ENCODE results near the gene ELK4. TPM values are rescaled to one million over a fixed set of nuclear protein-coding genes. Genes with fewer than 3 reads are reported as not detected.

The ELK4 gene
- total RNA-seq, 1 experiment from 2014 or later: 31.2 TPM

GRCh38 chr1:205620269-205620668 lies 11.5 kb downstream of the ELK4 start:
- H2AFZ ChIP-seq (ENCODE audit: low read length): no peak overlapping the region
- H3K56ac ChIP-seq (ENCODE audit: insufficient read length, low read depth, low read length): no peak overlapping the region
- no peak for TF ChIP-seq CTCF (conservative IDR thresholded peaks at IDR 0.05)
- Mint-ChIP-seq H3K4me3 (no peak overlapping the region), H3K27me3 (ENCODE audit: low read depth) (no peaks in the 10 kb centered on the region), H3K4me1 (0 out of 4 replicates have a peak, but pooled peaks cover 0 to 4% of the 10 kb centered on the region in 2 experiments), H3K27ac (peak overlapping the region in 2 of 3 experiments; percentile 15 to 35; a peak in 2 of 7 replicates), H3K9me3 (no peaks in the 10 kb centered on the region), H3K36me3 (ENCODE audit: insufficient read depth in 1 of 3, low read depth in 3 of 3) (peaks cover 32 to 74% (median 71%) of the 10 kb centered on the region in 3 experiments; a peak in 6 of 7 replicates)
- H4K20me1 ChIP-seq (ENCODE audit: control insufficient read depth, insufficient read depth, insufficient read length): no peaks in the 10 kb centered on the region
- no peak for DNase-seq
- H2BK15ac ChIP-seq (ENCODE audit: low read depth, low read length): no peak overlapping the region
- H4K5ac ChIP-seq (ENCODE audit: insufficient read length, low read depth, low read length): no peak overlapping the region
- no peak overlapping the region for H3T11ph ChIP-seq (ENCODE audit: low read length)
- H3K79me1 ChIP-seq (ENCODE audit: insufficient read depth, low read depth, low read length, poor library complexity, severe bottlenecking): peaks cover 6% of the 10 kb centered on the region
- H3K14ac ChIP-seq (ENCODE audit: insufficient read depth, low read length): no peak overlapping the region
- no peaks in the 10 kb centered on the region for H3K23me2 ChIP-seq (ENCODE audit: insufficient read length, low read depth, low read length, poor library complexity, severe bottlenecking)
- WGBS (ENCODE audit: extremely low coverage, insufficient read length, low lambda C conversion rate): no CpG with 5 or more reads among the region's 6 CpGs
- no peak overlapping the region for H3K27ac ChIP-seq (ENCODE audit: insufficient read length, low read depth, low read length)
- H2BK120ac ChIP-seq (ENCODE audit: low read depth, low read length, poor library complexity, severe bottlenecking): no peak overlapping the region
- no peak overlapping the region for H3K18ac ChIP-seq (ENCODE audit: insufficient read length, low read depth, low read length)
- no peak overlapping the region for H4K91ac ChIP-seq (ENCODE audit: insufficient read length, low read depth, low read length)
- peaks cover 2% of the 10 kb centered on the region; the same call in 1 of the 2 replicates for H3K79me2 ChIP-seq (ENCODE audit: insufficient read depth, low read length)
- H3K9ac ChIP-seq (ENCODE audit: extremely low read depth, insufficient read length, low read length): no peak overlapping the region
- no peak overlapping the region for H3K4ac ChIP-seq (ENCODE audit: low read depth, low read length)
- H2BK12ac ChIP-seq (ENCODE audit: insufficient read length, low read depth, low read length): no peak overlapping the region
- no peak overlapping the region for H2BK5ac ChIP-seq (ENCODE audit: insufficient read length, low read length)
- no peaks in the 10 kb centered on the region for H3K9me3 ChIP-seq (ENCODE audit: control insufficient read depth, low read depth, low read length)
- H3K23ac ChIP-seq (ENCODE audit: insufficient read length, low read depth, low read length): no peak overlapping the region
- H2BK20ac ChIP-seq (ENCODE audit: low read depth, low read length, poor library complexity, severe bottlenecking): no peak overlapping the region
- H3K27me3 ChIP-seq (ENCODE audit: insufficient read depth, low read length): no peaks in the 10 kb centered on the region
- no peak overlapping the region for H4K8ac ChIP-seq (replicated peaks; ENCODE audit: insufficient read length, low read depth, low read length)
- H2AK5ac ChIP-seq (ENCODE audit: insufficient read length, low read length): no peak overlapping the region
- no peak overlapping the region for H3K4me2 ChIP-seq (ENCODE audit: insufficient read depth, insufficient read length, low read length)
- H3K4me1 ChIP-seq (ENCODE audit: insufficient read depth, low read length): no peaks in the 10 kb centered on the region
